Subcutaneous preadipocyte (primary cell): ENCODE data around the gene PDZD4. TPM values are rescaled to one million over a fixed set of nuclear protein-coding genes. Genes with fewer than 3 reads are reported as not detected.

ENCODE experiments used
- total RNA-seq: library from RNA; depleted of rRNA; stranded (reverse); fragments of >200 nt; gene quantifications from 2 replicates; pipeline ENCODE4 v1.2.3, GENCODE V29; 2012

PDZD4 gene
- under 0.01 and 0.20 TPM in 2 replicates for total RNA-seq

GRCh38 chrX:153829799-153830639 is at the start of gene PDZD4:
Gene PDZD4, minus strand, starts transcription at chrX:153830544. Its CDS starts 246 bp downstream, at chrX:153830298.

GRCh38 chrX:153794018-153794896 is 36.1 kb downstream of the PDZD4 start, which contains the start of the genes IDH3G and SSR4:
Gene IDH3G, minus strand, starts transcription at chrX:153794375. Its CDS starts 49 bp downstream, at chrX:153794326.
Gene SSR4, plus strand, starts transcription at chrX:153794668. Its CDS starts 20 bp downstream, at chrX:153794688.

GRCh38 chrX:153780678-153781427 is 49.5 kb downstream of the PDZD4 start, which contains the start of gene SRPK3:
Gene SRPK3, plus strand, starts transcription at chrX:153781041. Its CDS starts 46 bp downstream, at chrX:153781087.

GRCh38 chrX:153763989-153764755 is 66.2 kb downstream of the PDZD4 start, which contains the start of gene PLXNB3:
Gene PLXNB3, plus strand, starts transcription at chrX:153764249. Its CDS starts 1,287 bp downstream, at chrX:153765536.

Other genes starting within 250 kb of the PDZD4 start
- gene CCNQ, start 231.4 kb downstream of the PDZD4 start, total RNA-seq = 28.7 and 33.4 TPM in 2 replicates
- gene DUSP9, start 183.3 kb downstream of the PDZD4 start, total RNA-seq = under 0.01 TPM in 1 of 2 replicates, not detected in the other
- gene PNCK, start 156.7 kb downstream of the PDZD4 start, total RNA-seq = not detected in 2 replicates
- gene SLC6A8, start 142.6 kb downstream of the PDZD4 start, total RNA-seq = 6.6 and 8.4 TPM in 2 replicates
- 119 and 149 TPM in 2 replicates for gene BCAP31, start 106.2 kb downstream of the PDZD4 start, total RNA-seq
- gene ABCD1, start 105.7 kb downstream of the PDZD4 start, total RNA-seq = 8.4 and 8.8 TPM in 2 replicates
- gene PLXNB3, start 66.3 kb downstream of the PDZD4 start, total RNA-seq = 4.4 and 4.9 TPM in 2 replicates
- gene SRPK3, start 49.5 kb downstream of the PDZD4 start, total RNA-seq = 0.39 TPM in 1 of 2 replicates, not detected in the other
- gene IDH3G, start 36.2 kb downstream of the PDZD4 start, total RNA-seq = 50.8 and 64.3 TPM in 2 replicates
- 102 and 193 TPM in 2 replicates for gene SSR4, start 35.9 kb downstream of the PDZD4 start, total RNA-seq
- gene L1CAM, start 55.6 kb upstream of the PDZD4 start, total RNA-seq = under 0.01 and 0.39 TPM in 2 replicates
- gene AVPR2, start 74.1 kb upstream of the PDZD4 start, total RNA-seq = not detected in 2 replicates
- 0.37 and 0.39 TPM in 2 replicates for gene ARHGAP4, start 95.7 kb upstream of the PDZD4 start, total RNA-seq
- 70.4 and 74.6 TPM in 2 replicates for gene NAA10, start 104.5 kb upstream of the PDZD4 start, total RNA-seq
- gene RENBP, start 114.1 kb upstream of the PDZD4 start, total RNA-seq = 3.7 TPM in 2 replicates
- 26.8 and 40.7 TPM in 2 replicates for gene HCFC1, start 141.3 kb upstream of the PDZD4 start, total RNA-seq
- gene TMEM187, start 142.2 kb upstream of the PDZD4 start, total RNA-seq = 6.5 and 7.3 TPM in 2 replicates
- 59.2 and 79.8 TPM in 2 replicates for gene IRAK1, start 189.4 kb upstream of the PDZD4 start, total RNA-seq